ENCODE measurements around the gene ZNF221. TPM values are rescaled to one million over a fixed set of nuclear protein-coding genes. Genes with fewer than 3 reads are reported as not detected.
A peak's percentile ranks its signal among the peaks of the same experiment; 100 is the strongest.

Gene ZNF221
- total and polyA plus RNA-seq, 2 donors (not counting 3 experiments of a cell fraction or from before 2014, with no cell fraction given) = 1.4 to 4.2 TPM

DNA sequence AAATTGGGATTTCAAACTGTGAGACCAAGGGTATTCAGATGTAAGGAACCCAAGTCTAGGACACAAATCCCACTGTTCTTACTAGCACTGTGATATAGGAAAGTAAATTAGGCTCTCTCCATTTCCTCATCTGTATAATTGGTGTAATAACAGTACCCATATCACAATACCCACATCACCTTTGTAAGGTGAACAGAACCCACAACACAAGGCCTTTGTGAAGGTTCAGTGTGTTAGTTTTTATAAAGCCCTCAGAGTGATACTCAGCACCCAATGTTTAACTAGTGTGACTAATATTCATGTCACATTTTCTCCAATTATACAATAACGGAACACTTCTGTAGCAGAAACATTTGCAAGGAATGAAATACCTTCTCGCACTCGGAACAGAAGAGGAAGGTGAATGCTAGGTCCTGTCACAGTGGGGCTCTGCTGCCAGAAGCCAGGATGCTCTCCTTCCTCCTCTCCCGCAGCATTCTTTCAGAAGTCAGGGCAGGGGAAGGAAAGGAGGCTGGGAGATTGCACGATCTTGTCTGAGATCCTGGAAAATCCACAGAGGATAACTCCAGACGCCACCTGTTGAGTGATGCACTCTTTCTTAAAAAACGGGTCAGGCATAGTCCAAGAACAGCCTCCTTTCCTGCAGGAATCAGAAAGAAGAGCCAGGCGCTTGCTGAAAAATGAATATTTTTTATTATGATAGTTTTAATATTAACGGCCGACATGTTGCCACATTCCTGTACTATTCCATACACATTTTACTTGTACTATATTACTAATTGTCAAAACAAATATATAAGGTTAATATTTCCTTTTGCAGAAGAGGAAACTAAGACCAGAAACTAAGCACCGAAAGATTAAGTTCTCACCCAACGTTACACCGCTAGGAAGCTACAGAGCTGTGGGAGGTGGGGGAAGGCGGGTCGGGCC lies 16.7 kb upstream of the ZNF221 start:
- Histone ChIP-seq H3K9me3 (replicated peaks; ENCODE audit: control insufficient read depth, insufficient read depth, low read length) (no peaks in the 10 kb centered on the region), H2AFZ (ENCODE audit: low read depth, low read length) (peak overlapping the region; percentile 72), H3K4me2 (ENCODE audit: insufficient read depth, low read length) (peak overlapping the region; percentile 100), H3K27ac (ENCODE audit: insufficient read depth, low read depth, low read length) (peak overlapping the region; percentile 26), H3K9me1 (replicated peaks; ENCODE audit: control insufficient read depth, extremely low read depth, insufficient read depth, low read length) (no peaks in the 10 kb centered on the region), H3K79me2 (ENCODE audit: control insufficient read depth, insufficient read depth, low read length) (peaks cover 5% of the 10 kb centered on the region), H3K9ac (replicated peaks; ENCODE audit: extremely low read depth, insufficient read depth, low read length) (peak overlapping the region; percentile 46), H3K4me1 (ENCODE audit: control insufficient read depth, extremely low read depth, insufficient read depth, low read length) (peaks cover 13% of the 10 kb centered on the region), H3K4me3 (replicated peaks in 1 of 3; ENCODE audit: insufficient read depth in 1 of 3, low read depth in 1 of 3, low read length in 3 of 3) (peak overlapping the region; percentile 43 to 94 (median 71)), H4K20me1 (replicated peaks; ENCODE audit: control insufficient read depth, extremely low read depth, insufficient read depth, low read length) (no peaks in the 10 kb centered on the region), H3K36me3 (ENCODE audit: control insufficient read depth in 2 of 2, extremely low read depth in 1 of 2, insufficient read depth in 2 of 2, low read length in 2 of 2) (peaks cover 6 to 7% of the 10 kb centered on the region in 2 experiments), H3K27me3 (ENCODE audit: control insufficient read depth in 2 of 2, insufficient read depth in 2 of 2, low read length in 2 of 2) (no peaks in the 10 kb centered on the region)
- CTCF ChIA-PET = interaction anchor here (0.9 to 1.9 kb wide), 11 partner anchors 10 to 278 kb away, joined by 3 to 35 read pairs (median 4); partner anchors contain the start of genes ZNF221, ZNF224, ZNF227 and ZNF283
- DNase-seq (ENCODE audit: low read depth, low spot score) = no peak
- POLR2A ChIA-PET = interaction anchor here (0.7 to 1.3 kb wide), 2 partner anchors 33 to 400 kb away, joined by 3 to 4 read pairs; no protein-coding TSS in a partner anchor
- intact Hi-C loops (cut with micrococcal nuclease) = loop anchor here (2.0 to 5.0 kb wide), 3 partner anchors 34 to 278 kb away; partner anchors contain the start of genes ZNF225 and ZNF227
- dilution Hi-C loops (cut with MboI; ENCODE audit: extremely low pct_ligation_motif_present, low sequenced_read_pairs) = no loop called here
- TF ChIP-seq POLR2AphosphoS5 (IDR thresholded peaks at IDR 0.05; ENCODE audit: insufficient read depth, low read depth, low read length) (no peak), POLR2A (IDR thresholded peaks at IDR 0.05; ENCODE audit: low read depth, low read length) (no peak), GATA2 (IDR thresholded peaks at IDR 0.05; ENCODE audit: insufficient read depth, insufficient read length, low read depth, low read length) (no peak), EZH2 (IDR thresholded peaks at IDR 0.05; ENCODE audit: borderline replicate concordance, low read depth, low read length, severe bottlenecking) (no peak), MYC (IDR thresholded peaks at IDR 0.05; ENCODE audit: low read depth, low read length) (no peak), FOS (IDR thresholded peaks at IDR 0.05; ENCODE audit: borderline replicate concordance, insufficient read depth, low read length) (no peak), JUN (IDR thresholded peaks at IDR 0.05; ENCODE audit: borderline replicate concordance, insufficient read depth, insufficient read length, low read depth) (no peak)
- TF ChIP-seq, protein P1, sequence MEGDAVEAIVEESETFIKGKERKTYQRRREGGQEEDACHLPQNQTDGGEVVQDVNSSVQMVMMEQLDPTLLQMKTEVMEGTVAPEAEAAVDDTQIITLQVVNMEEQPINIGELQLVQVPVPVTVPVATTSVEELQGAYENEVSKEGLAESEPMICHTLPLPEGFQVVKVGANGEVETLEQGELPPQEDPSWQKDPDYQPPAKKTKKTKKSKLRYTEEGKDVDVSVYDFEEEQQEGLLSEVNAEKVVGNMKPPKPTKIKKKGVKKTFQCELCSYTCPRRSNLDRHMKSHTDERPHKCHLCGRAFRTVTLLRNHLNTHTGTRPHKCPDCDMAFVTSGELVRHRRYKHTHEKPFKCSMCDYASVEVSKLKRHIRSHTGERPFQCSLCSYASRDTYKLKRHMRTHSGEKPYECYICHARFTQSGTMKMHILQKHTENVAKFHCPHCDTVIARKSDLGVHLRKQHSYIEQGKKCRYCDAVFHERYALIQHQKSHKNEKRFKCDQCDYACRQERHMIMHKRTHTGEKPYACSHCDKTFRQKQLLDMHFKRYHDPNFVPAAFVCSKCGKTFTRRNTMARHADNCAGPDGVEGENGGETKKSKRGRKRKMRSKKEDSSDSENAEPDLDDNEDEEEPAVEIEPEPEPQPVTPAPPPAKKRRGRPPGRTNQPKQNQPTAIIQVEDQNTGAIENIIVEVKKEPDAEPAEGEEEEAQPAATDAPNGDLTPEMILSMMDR (IDR thresholded peaks at IDR 0.05; ENCODE audit: extremely low read depth in 1 of 2, insufficient read depth in 1 of 2, low read depth in 1 of 2, low read length in 2 of 2) = no peak
- TF ChIP-seq, protein P2, sequence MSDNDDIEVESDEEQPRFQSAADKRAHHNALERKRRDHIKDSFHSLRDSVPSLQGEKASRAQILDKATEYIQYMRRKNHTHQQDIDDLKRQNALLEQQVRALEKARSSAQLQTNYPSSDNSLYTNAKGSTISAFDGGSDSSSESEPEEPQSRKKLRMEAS (IDR thresholded peaks at IDR 0.05; ENCODE audit: insufficient read depth, insufficient read length) = no peak
- TSS peak; percentile 49 for BruUV-seq (replicated peaks)
- peak; percentile 61 for FAIRE-seq
